GM18870 (cell line): Measurements from ENCODE around the gene GALNT16.
A peak's percentile ranks its signal among the peaks of the same experiment; 100 is the strongest.
"Not testable (repeated sequence)": the region's sequence is repeated elsewhere in the genome, so short reads cannot be mapped to it uniquely, and the experiment has no call there.

ENCODE experiments used
- ATAC-seq: cut with Tn5 transposase; IDR thresholded peaks from one replicate; pipeline ENCODE4 v1.9.1; 2021; ENCODE audit warnings: moderate library complexity; ENCODE audit not compliant: unreplicated experiment

GALNT16 gene

DNA sequence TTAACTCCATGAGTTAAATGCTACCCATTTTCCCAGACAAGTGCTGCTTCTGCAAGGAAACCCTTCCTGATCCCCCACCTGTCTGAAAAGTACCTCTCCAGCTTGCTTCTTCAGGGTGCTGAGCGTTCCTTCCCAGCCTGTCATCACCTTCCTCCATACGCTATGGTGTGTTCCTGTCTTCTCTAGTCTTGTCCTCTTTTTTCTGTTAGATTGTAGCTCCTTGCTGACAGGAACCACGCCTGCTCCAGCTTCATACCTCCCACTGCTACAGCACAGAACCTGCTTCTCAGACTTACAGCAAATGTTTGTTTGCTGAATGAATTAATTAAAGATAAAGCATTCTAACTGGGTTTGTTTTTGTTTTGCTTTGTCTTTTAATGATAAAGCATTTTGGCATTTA lies 99.0 kb downstream of the GALNT16 start:
- ATAC-seq = no peak

DNA sequence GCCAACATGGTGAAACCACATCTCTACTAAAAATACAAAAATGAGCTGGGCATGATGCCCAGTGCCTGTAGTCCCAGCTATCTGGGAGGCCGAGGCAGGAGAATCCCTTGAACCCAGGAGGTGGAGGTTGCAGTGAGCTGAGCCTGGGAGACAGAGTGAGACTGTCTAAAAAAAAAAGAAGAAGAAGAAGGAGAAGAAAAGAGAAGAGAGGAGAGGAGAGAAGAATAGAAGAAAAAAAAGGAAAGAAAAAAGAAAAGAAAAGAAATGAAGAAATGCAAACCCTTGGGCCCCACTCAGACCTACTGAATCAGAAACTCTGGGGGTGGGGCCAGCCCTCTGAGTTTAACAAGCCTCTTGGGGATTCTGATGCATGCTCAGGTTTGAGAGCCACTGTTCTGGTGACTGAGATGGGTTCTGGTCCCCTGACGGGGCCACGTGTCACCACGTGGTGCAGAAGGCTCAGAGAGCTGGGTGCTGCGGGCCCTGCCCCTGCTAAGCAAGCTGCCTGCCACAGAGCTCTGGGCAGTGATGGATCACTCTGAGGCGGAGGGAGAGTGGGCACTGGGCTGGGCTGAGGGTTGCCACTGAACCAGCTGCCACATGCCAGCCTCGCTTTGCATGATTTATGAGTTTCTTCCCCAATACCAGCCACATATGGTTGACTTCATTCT lies 100.6 kb downstream of the GALNT16 start:
- ATAC-seq = no peak

DNA sequence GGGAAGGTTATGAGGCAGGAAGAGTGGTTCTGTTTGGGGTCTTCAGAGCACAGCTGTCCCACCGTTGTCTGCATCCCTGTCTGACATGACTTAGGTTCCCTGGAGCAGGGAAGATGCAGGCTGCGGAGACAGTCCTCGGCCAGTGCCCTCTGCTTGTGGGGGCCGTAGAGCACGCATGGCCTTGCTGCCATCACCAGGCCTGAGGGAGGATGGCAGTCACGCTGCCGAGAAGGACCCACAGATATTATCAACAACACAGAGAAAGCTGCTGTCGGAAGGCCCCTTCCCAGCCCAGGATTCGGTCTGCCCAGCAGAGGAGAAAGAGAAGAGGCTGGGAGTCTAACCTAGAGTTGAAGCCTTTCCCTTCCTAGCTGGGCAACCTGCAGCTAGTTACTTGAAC lies 103.1 kb downstream of the GALNT16 start:
- no peak for ATAC-seq

DNA sequence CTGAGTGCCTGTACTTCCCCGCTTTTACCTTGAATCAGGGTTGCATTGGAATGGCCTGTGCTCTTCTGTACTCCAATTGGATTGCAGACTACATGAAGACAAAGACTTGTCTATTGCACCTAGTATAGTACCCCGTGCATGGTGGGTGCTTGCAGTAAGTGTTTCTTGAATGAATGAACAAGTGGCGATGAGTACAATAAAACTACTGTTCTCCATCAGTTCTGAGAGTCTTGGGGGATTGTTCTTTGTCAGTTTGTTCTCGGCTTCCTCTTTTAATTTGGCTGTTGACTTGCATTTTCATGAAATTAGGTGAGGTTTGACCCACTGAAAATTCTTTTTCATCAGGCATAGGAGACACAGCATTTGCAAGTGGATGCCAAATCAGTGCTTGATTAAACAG lies 104.0 kb downstream of the GALNT16 start:
- ATAC-seq = no peak

DNA sequence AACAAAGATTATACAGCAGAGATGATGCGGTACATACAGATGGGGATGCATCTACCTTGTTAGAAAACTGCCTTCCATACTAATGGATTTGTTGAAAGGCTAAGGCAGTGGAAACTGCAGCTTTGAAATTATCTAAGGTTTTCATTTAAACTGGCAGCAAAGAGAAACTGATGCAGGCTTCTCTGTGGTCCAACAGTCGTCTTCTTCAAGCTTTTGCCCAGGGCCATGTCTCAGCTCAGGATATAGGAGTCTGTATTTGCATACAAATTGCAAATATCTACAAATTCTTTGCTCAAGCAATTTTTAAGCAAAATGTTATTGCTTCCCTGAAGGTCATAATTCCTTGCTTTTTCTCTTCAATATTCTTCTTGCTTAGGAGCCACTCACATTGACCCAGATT lies 104.4 kb downstream of the GALNT16 start:
- ATAC-seq = no peak

DNA sequence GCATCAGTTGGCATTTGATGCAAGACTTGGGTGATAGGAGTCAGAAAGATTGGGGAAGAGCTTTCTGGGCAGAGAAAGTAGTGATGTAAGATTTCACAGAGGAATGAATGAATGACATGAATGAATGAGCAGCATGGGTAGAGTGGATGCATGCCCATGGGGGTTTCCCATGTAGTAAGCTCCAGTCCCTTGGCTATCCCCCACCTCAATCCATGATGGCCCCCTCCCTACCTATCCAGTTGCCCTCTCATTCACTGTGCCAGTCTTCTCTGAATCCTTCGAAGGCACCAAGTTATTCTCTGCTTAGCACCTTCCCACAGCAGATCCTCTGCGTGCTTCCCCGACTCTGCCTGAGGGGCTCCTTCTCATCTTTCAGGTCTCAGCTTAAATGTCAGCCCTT lies 106.1 kb downstream of the GALNT16 start:
- no peak for ATAC-seq

DNA sequence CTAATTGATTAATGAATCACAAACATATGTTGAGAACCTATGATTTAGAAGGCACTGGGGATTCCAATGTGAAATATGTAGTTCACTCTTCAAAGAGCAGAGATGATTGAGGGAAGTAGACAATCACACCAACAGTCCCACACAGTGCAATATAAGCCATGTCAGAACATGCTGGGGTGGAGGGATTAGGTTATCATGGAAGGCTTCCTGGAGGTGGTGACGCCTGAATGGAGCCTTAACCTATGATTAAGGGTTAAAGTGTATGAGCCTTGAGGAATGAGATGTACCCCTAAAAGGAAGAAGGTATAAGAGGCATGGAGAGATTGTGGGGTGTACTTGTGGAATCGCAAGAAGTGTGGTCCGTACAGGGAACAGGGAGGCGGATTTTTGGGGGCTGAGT lies 106.8 kb downstream of the GALNT16 start:
- ATAC-seq = no peak

DNA sequence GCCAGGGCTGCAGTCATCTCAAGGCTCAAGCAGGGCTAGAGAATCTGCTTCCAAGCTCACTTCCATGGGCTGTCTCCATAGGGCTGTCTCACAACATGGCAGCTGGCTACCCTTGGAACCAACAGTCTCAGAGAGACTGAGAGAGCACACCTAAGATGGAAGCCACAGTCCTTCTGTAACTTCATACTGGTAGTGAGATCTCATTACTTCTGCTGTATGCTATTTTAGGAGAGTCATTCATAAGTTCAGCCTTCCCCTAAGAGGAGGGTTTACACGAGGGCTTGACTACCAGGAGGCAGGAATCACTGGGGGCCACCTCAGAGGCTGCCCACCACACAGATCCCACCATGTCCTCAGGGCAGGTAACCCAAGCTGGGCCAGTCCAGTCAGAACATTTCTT lies 108.4 kb downstream of the GALNT16 start:
- ATAC-seq = no peak

DNA sequence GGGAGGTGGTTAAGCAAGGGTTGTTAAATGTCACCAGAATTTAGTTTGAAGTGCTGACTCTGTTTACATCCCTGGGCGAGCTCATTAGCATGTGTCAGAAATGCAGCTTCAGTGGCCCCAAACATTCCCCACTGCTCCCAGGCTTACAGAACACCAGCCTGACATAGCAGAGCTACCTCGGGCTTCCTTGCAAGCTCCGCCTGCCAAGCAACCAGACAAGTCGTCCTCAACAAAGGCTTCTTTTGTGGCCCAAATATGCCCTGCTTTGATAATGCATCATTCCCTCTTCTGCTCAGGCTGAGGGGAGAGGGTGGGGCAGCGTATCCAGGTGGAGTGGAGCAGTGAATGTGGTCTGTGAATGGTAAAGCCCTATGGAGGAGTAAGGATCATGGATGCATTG lies 110.1 kb downstream of the GALNT16 start:
- ATAC-seq = no peak

DNA sequence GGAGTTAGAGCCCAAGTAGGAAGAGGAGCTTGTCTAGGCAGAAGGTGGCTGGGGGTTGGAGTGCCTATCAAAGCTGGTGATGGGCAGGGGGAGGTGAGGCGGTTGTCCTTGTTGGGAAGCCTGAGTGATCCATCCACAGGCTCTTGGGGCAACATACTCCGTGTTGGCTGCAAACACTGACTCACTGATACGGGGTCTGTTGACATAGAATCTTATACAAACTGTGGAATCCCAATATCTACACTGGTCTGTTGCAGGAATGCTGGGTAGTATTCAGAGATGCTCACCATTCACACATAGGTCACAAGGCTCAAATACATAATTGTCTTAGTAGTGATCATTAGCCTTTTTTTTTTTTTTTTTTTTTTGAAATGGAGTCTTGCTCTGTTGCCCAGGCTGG lies 112.2 kb downstream of the GALNT16 start:
- no peak for ATAC-seq

DNA sequence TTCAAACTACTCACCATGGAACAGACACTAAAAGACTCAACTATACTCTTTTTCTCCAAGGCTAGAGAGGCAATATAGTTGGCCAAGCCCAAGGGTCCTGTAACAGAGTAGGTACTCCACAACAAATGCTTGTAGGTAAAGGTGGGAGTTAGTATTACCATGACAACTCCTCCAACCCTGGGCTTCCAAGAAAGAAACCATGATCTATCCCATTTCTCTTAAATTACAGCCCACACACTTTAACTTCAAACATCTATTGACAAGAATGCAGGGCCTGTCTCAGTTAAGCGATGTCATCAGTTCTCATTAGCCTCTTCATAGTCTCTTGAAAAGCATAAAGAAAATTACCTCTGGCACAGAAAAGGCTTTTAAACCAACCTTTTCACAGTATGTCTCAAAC lies 113.1 kb downstream of the GALNT16 start:
- ATAC-seq = no peak

DNA sequence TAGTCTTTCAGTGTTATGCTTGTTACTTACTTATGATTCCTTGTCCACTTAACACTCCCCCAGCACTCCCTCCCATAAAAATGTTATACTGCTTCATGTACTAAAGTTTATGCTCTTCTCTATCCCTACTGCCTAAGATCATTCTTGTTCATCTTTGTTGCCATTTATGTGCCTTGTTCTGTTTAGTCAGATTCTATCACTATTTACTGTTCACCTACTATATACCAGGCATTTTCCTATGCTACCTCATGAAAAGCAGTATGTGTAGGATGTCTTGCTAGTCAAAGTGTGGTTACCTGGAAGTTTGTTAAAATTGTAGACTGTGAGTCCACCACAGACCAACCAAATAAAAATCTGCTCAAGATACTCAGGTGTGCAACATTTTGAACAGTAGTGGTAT lies 114.3 kb downstream of the GALNT16 start:
- no peak for ATAC-seq

DNA sequence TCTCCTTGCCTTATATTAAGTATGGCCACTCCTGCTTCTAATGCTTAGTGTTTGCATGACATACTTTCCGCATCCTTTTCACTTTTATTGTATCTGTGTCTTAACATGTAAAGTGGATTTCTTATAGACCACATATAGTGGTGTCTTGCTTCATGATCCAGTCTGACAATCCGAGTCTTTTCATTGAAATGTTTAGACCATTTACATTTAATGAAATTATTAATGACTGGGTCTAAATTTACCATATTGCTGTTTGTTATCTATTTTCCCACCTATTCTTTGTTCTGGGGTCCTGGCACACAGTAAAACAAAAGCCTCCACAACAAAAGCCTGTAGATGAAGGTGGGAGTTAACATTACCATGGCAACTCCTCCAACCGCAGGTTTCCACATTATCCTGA lies 115.2 kb downstream of the GALNT16 start:
- ATAC-seq = no peak

DNA sequence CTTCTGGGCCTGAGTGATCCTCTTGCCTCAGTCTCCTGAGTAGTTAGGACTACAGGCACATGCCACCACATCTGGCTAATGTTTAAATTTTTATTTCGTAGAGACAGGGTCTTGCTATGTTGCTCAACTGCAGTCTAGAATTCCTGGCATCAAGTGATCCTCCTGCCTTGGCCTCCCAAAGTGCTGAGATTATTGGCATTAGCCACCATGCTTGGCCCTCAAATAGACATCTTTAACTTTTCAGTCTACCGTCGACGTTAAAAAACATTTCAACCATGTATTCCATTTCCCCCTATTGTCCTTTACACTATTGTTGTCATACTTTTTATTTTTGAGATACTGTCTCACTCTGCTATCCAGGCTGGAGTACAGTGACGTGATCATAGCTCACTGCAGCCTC lies 115.8 kb downstream of the GALNT16 start:
- ATAC-seq = no peak

DNA sequence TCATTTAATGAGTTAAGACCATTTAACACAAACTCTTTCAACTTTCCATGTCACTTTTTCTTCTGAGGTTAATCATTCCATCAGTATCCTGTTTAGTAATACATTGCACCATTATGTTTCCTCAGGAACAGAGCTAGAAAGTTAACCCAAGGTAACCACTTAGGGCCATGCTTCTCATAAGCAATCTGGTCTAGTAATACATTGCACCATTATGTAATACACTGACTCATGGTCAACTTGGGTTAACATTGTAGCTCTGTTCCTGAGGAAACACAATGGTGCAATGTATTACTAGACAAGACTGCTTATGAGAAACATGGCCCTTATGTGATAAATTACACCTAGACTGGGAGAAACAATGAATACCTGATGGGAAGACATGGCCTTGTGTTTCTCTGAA lies 116.5 kb downstream of the GALNT16 start:
- ATAC-seq = no peak

DNA sequence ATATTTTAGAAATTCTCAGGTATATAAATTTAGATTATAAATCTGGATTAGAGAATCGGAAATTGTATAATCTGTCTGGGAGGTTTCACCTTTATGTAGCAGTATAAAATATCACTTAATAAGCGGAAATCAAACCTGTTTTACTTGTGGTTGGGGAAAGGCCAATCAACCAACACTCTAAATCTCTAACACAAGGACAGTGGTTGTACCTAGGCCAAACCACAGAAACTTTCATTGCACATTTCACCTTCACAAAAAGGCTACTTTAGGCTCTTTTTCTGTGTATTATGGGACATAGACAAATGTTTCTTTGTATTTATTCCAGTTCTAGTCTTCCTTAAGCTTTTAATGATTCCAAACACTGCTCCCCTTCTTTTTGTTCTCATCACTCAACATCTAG lies 118.3 kb downstream of the GALNT16 start:
- no peak for ATAC-seq

DNA sequence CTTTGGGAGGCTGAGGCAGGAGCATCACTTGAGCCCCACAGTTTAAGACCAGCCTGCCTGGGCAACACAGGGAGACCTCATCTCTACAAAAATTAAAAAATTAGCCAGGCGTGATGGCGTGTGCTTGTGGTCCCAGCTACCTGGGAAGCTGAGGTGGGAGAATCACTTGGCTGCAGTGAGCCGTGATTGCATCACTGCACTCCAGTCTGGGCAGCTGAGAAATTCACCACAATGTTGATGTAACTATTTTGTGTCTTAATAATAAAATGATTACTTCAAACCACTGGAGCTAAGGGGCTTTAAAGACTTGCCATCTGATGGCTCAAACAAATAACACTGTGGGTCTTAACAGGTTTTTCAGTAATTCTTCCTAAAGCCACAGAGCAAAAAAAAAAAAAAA lies 127.4 kb downstream of the GALNT16 start:
- no peak for ATAC-seq

DNA sequence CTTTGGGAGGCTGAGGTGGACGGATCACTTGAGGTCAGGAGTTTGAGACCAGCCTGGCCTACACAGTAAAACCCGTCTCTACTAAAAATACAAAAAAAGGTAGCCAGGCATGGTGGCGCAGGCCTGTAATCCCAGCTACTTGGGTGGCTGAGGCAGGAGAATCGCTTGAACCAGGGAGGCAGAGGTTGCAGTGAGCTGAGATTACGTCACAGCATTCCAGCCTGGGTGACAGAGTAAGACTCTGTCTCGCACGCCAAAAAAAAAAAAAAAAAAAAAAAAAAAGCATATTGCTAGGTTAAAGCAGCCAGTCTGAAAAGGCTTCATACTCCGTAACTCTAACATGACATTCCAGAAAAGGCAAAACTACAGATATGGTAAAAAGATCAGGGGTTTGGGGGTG lies 131.4 kb downstream of the GALNT16 start:
- ATAC-seq = not testable (repeated sequence)

DNA sequence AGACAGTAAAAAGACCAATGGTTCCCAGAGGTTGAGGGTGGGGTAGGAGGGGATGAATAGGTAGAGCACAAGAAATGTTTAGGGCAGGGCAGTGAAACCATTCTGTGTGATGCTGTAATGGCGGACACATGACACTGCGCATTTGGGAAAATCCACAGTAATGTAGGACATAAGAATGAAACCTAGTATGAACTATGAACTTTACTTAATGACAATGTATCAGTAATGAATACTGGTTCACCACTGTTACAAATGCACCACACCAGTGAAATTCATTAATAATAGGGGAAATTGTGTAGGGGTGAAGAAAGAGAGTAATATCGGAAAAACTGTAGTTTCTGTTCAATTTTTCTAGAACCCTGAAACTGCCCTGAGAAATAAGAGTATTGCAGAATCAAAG lies 132.5 kb downstream of the GALNT16 start:
- no peak for ATAC-seq

DNA sequence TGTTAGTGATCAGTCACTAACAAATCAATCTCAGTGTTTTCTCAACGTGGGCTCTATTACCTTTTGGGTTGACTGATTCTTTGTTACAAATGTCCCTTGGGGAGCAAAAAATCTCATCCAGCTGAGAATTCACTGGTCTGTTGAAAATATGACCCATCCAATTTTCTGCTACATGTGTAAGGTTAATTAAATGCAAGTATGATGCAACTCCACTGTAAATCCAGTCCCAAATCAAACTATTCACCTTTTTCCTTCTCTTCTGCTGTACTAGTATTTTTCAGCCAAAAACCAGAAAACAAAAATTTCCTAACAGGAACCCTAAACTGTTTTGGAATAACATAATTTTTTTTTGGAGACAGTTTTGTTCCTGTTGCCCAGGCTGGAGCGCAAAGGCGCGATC lies 136.0 kb downstream of the GALNT16 start:
- no peak for ATAC-seq

DNA sequence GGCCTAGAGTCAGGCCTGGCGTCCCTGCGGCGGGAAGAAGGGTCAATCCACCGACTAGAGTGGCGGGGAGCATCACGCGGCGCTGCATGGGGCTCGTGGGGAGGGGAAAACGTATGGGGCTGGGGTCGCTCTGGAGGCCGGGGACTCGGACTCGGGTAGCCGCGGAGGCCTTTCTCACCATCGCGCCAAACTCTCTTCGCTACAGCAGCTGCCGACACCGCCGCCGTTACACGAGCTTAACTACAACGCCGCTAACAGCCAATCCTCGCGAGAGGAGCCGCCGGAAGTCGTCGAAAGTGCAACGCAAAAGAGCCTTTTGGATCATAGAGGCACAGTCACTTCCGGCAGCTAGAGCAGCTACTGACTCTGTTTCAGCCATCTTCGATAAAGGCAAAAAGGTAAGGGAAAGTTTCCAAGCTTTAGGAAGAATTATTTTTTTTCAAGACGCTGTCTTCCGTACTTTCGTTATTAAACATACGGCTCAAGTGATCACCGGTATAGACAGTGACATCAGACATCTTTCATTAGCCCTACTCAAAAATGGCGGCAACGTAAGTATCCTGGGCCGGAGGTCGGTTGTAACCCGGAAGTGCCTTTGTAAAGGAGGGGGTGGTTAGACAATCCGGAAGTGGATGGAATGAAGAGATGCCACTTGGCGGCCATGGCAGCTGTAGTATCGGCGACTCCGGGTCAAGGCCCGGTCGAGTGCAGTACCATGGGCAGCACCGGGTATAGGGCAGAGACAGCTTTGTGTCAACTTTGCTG lies 138.3 kb downstream of the GALNT16 start, which contains the start of the genes ERH and SLC39A9:
TSS of gene ERH (minus strand) at position 247 of the 765 bp plus-strand sequence. CDS start at position 181, 66 bp downstream.
TSS of gene SLC39A9 (plus strand) at position 640 of the 765 bp plus-strand sequence. CDS start 678 bp downstream, outside the sequence.
- ATAC-seq = peak; percentile 92

DNA sequence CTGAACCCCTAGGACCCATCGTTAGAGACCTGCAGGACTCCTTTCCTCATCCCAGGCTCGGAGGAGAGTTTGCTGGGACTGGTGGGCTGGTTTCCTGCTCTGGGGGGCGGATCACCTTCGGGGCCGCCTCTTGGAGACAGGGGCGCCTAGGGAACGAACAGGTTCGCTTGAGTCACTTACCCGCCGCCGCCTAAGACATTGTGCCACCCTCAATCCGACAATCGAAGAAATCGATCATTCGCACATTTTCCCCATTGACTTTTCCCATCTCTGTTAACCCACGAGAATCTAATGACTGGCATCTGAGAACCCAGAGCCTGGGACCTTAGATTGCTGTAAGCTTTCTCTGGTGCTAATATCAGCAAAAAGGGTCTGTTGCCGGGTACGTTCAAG lies 138.9 kb downstream of the GALNT16 start:
- ATAC-seq = no peak
